PFSK-1 (cell line): Measurements from ENCODE around the gene GLS.

Source experiments
- FOXP2 ChIP-seq: optimal IDR thresholded peaks from 2 replicates; pipeline ENCODE3; 2011; ENCODE audit warnings: borderline replicate concordance, control low read depth, inconsistent platforms; ENCODE audit not compliant: insufficient read depth; ENCODE audit errors: extremely low read length, extremely low read depth
- POLR2AphosphoS5 ChIP-seq: IDR thresholded peaks from 2 replicates; pipeline ENCODE4 v1.6.1; 2012; ENCODE audit warnings: low read depth, mild to moderate bottlenecking, control low read depth, low read length, moderate library complexity

- no peak for TF ChIP-seq POLR2AphosphoS5
- TF ChIP-seq FOXP2 = no peak
Measured at GRCh38 chr2:190864375-190864774, 16.2 kb upstream of the GLS start.
